ENCODE measurements around the gene ARHGEF35. TPM values are rescaled to one million over a fixed set of nuclear protein-coding genes. Genes with fewer than 3 reads are reported as not detected.
"Not testable (repeated sequence)": the region's sequence is repeated elsewhere in the genome, so short reads cannot be mapped to it uniquely, and the experiment has no call there.

Gene ARHGEF35
- total RNA-seq, 1 donor from 2014 or later = 0.69 TPM

DNA sequence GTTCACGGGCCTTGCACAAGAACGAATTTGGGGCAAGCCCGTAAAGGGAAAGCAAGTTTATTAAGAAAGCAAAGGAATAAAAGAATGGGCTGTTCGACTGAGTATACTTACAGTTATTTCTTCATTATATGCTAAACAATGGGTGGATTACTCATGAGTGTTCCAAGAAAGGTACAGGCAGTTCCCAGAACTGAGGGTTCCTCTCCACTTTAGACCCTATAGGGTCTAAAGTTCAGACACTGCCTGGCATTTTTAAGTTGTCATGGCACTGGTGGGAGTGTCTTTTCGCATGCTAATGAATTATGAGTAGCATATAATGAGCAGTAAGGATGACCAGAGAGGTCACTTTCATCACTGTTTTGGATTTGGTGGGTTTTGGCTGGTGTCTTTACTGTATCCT is 9.7 kb upstream of the ARHGEF35 start:
- not testable (repeated sequence) for H3K36me3 Mint-ChIP-seq (ENCODE audit: unreplicated experiment); H3K4me1 Mint-ChIP-seq (ENCODE audit: low read depth, unreplicated experiment); H3K9me3 Mint-ChIP-seq (ENCODE audit: unreplicated experiment); H3K4me3 Mint-ChIP-seq (ENCODE audit: unreplicated experiment); H3K27ac Mint-ChIP-seq (ENCODE audit: unreplicated experiment); H3K27me3 Mint-ChIP-seq (ENCODE audit: unreplicated experiment); DNase-seq

DNA sequence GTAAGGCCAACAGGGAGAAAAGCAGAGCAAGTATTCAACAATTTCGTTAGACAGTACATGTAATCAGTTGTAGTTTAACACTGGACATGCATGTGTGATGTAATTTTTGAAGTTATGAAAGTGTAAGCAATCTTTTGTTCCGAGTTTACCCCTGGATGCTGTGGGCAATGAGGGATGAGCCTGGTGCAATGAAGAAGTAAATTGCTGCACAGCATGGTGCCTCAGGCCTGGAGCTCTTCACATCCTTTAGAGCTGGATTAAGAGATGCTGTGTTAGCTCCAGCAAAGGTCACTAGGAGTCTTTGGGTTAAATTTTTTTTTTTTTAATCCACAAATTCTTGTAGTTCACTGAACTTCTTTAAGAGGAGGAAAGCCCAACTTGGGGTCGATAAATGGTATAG is 7.5 kb upstream of the ARHGEF35 start:
- H3K36me3 Mint-ChIP-seq (ENCODE audit: unreplicated experiment); DNase-seq; H3K9me3 Mint-ChIP-seq (ENCODE audit: unreplicated experiment); H3K4me1 Mint-ChIP-seq (ENCODE audit: low read depth, unreplicated experiment); H3K4me3 Mint-ChIP-seq (ENCODE audit: unreplicated experiment); H3K27me3 Mint-ChIP-seq (ENCODE audit: unreplicated experiment); H3K27ac Mint-ChIP-seq (ENCODE audit: unreplicated experiment): not testable (repeated sequence)

DNA sequence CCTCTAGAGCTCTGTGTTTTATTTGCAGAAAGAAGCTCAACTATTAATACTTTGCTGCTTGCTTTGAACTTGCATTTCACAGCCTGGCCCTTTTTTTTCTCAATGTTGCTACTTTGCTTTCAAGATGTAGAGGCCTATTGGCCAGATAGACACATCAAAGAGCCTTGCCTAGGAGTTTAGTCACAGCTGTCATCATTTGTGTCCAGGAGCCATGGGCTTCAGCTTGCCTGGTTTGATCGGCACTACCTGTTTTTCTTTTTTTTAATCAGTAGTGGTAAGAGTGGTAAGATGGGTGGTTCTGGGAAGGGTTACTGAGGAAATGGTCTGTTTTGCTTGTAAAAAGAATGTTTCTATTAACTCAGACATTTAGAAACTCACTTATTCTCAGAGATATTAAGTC is 6.3 kb upstream of the ARHGEF35 start:
- H3K36me3 Mint-ChIP-seq (ENCODE audit: unreplicated experiment); DNase-seq; H3K9me3 Mint-ChIP-seq (ENCODE audit: unreplicated experiment); H3K27me3 Mint-ChIP-seq (ENCODE audit: unreplicated experiment); H3K4me1 Mint-ChIP-seq (ENCODE audit: low read depth, unreplicated experiment); H3K27ac Mint-ChIP-seq (ENCODE audit: unreplicated experiment); H3K4me3 Mint-ChIP-seq (ENCODE audit: unreplicated experiment): not testable (repeated sequence)

DNA sequence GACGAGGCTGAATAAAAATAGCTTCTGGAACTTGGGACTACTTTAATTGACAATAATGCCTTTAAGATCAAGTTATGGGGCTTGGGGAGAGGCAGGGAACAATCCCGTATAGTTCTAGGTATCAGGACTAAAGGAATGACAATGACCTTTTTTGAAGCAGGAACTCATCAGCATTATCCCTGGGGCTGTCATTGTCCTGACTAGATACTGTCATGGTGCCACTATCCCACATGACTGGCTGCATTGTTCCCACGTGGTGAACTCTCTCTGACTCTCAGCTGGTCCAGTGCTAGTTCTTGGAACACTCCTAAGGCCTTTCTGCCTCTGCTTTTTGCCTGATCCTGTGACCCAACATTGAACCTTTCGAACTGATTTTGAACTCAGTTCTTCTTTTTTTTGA is 3.3 kb upstream of the ARHGEF35 start:
- H3K4me1 Mint-ChIP-seq (ENCODE audit: low read depth, unreplicated experiment); H3K9me3 Mint-ChIP-seq (ENCODE audit: unreplicated experiment); DNase-seq; H3K27me3 Mint-ChIP-seq (ENCODE audit: unreplicated experiment); H3K27ac Mint-ChIP-seq (ENCODE audit: unreplicated experiment); H3K36me3 Mint-ChIP-seq (ENCODE audit: unreplicated experiment); H3K4me3 Mint-ChIP-seq (ENCODE audit: unreplicated experiment): not testable (repeated sequence)

DNA sequence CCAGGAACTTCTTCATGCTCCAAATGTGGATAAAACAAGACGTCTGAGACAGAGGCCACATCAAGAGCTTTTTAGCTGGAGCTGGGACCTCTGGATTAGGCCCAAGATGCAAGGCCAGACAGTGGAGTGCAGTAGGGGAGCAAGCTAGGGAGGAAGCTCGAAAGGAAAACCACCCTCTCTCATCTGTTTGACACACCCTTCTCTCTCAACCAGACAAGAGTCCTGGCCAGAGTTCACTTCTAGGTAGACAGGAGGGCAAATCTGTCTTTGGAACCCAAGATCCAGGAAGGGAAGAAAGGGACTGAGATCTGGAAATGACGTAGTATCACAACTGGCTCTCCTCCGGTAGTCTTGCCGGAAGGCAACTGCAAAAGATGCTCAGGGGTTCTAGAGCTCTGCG is 1.2 kb downstream of the ARHGEF35 start:
- not testable (repeated sequence) for H3K27ac Mint-ChIP-seq (ENCODE audit: unreplicated experiment)

DNA sequence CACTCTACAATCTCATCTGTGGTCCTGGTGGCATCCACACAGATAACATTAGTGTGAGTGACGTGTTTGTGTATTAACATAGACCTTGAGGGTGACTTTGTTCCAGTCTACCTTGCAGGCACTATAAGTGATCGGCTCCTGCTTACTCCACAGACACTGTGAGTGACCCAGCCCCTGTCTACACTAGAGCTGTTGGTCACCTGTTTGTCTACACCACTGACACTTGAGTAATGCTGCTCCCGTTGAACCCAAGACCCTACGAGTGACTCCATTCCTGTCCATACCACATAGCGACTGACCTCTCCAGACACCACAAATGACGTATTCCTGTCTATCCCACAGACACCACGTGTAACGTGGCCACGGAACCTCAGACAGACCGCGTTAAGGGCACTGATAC is 1.9 kb downstream of the ARHGEF35 start:
- H3K36me3 Mint-ChIP-seq (ENCODE audit: unreplicated experiment); H3K9me3 Mint-ChIP-seq (ENCODE audit: unreplicated experiment); DNase-seq; H3K4me3 Mint-ChIP-seq (ENCODE audit: unreplicated experiment); H3K27ac Mint-ChIP-seq (ENCODE audit: unreplicated experiment); H3K27me3 Mint-ChIP-seq (ENCODE audit: unreplicated experiment); H3K4me1 Mint-ChIP-seq (ENCODE audit: low read depth, unreplicated experiment): not testable (repeated sequence)

More for the DNA sequence above, 1.2 kb downstream of the ARHGEF35 start:
- H3K27me3 Mint-ChIP-seq (ENCODE audit: unreplicated experiment); H3K9me3 Mint-ChIP-seq (ENCODE audit: unreplicated experiment); H3K36me3 Mint-ChIP-seq (ENCODE audit: unreplicated experiment); DNase-seq; H3K4me1 Mint-ChIP-seq (ENCODE audit: low read depth, unreplicated experiment); H3K4me3 Mint-ChIP-seq (ENCODE audit: unreplicated experiment): not testable (repeated sequence)

DNA sequence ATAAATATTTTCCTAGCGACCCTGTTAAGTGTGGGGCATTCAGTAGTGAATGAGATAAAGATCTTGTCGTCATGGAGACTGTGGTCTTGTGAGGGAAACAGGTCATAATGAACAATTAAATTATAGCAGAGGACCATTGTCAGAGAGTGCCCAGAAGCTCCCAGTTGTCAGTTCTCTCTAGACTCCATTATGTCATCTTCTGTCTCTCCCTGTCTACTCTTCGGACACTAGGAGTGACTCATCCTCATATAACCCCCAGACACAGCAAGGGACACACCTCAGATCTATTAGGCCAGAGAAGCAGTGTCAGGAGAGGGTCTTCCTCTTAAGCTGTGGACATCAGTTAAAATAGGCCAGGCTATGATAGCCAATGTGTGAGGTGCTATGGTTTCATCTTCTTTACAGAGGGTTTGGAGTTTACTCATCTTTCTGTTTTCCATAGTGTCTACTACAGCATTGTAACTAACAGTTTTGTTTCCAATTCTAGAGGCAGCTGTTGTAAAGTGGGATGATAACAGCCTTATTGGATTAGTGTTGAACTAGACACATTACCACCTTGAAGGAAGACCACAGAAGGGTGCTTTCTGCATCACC is 7.0 kb downstream of the ARHGEF35 start:
- not testable (repeated sequence) for H3K4me1 Mint-ChIP-seq (ENCODE audit: low read depth, unreplicated experiment); H3K4me3 Mint-ChIP-seq (ENCODE audit: unreplicated experiment); H3K9me3 Mint-ChIP-seq (ENCODE audit: unreplicated experiment); H3K27ac Mint-ChIP-seq (ENCODE audit: unreplicated experiment); H3K27me3 Mint-ChIP-seq (ENCODE audit: unreplicated experiment); DNase-seq; H3K36me3 Mint-ChIP-seq (ENCODE audit: unreplicated experiment)

DNA sequence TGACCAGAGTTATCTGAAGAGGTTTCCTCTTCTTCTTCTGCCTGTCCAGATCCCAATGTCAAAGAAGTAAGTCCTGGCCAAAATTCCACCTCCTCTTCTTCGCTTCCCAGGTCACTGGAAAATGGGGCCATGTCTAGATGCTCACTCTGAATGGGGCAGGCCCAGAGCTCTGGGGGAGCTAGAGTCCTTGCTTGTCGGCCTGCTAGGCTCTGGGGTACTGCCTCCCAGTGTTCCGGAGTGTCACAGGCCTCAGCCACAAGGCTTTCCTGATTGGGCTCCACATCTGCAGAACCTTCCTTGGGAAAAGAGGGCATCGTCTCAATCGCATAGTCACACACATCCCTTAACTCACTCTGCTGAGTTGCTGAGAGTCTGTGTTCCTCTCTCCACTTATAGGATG is 7.8 kb downstream of the ARHGEF35 start:
- not testable (repeated sequence) for H3K36me3 Mint-ChIP-seq (ENCODE audit: unreplicated experiment); H3K4me3 Mint-ChIP-seq (ENCODE audit: unreplicated experiment); H3K27me3 Mint-ChIP-seq (ENCODE audit: unreplicated experiment); H3K4me1 Mint-ChIP-seq (ENCODE audit: low read depth, unreplicated experiment); H3K27ac Mint-ChIP-seq (ENCODE audit: unreplicated experiment); H3K9me3 Mint-ChIP-seq (ENCODE audit: unreplicated experiment); DNase-seq

DNA sequence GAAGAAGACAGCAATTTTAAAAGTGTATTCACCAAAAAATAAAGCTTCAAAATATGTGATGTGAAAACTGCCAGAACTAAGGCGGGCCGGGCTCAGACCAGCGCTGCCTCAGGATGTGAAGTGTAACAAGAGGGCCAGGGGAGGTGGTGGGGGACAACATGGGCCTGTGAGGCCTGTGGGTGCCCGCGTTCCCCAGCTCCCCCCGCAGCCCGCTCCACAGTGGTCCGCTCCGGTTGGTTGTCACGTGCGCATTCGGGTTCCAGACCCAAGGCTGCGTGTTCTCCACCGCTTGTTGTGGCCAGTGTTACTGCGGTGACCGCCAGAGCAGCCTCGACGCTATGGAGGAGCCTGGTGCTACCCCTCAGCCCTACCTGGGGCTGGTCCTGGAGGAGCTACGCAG is 12.5 kb downstream of the ARHGEF35 start, which contains the start of gene CTAGE4:
TSS of gene CTAGE4 (plus strand) at position 301 of the 400 bp plus-strand sequence. CDS start at position 339, 38 bp downstream.
- not testable (repeated sequence) for H3K4me3 Mint-ChIP-seq (ENCODE audit: unreplicated experiment); H3K4me1 Mint-ChIP-seq (ENCODE audit: low read depth, unreplicated experiment); H3K27ac Mint-ChIP-seq (ENCODE audit: unreplicated experiment); H3K9me3 Mint-ChIP-seq (ENCODE audit: unreplicated experiment); H3K27me3 Mint-ChIP-seq (ENCODE audit: unreplicated experiment); DNase-seq; H3K36me3 Mint-ChIP-seq (ENCODE audit: unreplicated experiment)

DNA sequence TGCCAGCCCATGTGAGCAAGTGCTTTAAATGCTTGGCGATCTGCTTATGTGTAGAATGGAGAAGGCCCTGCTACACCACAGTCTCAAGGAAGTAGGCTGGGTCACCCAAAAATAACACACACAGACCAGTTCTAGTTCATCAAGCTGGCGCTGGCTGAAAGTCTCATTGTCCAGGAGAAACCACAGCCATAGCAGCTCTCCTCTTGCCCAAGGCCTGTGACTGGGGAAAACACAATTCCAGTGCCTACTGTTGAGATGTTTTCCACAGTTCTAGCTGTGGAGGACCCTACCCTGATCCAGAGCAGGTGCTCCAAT is 16.5 kb downstream of the ARHGEF35 start:
- not testable (repeated sequence) for DNase-seq; H3K36me3 Mint-ChIP-seq (ENCODE audit: unreplicated experiment); H3K27ac Mint-ChIP-seq (ENCODE audit: unreplicated experiment); H3K27me3 Mint-ChIP-seq (ENCODE audit: unreplicated experiment); H3K4me3 Mint-ChIP-seq (ENCODE audit: unreplicated experiment); H3K4me1 Mint-ChIP-seq (ENCODE audit: low read depth, unreplicated experiment); H3K9me3 Mint-ChIP-seq (ENCODE audit: unreplicated experiment)
